ENCODE data around the gene MEGF6. TPM values are rescaled to one million over a fixed set of nuclear protein-coding genes. Genes with fewer than 3 reads are reported as not detected.

The MEGF6 gene
- total RNA-seq, 3 donors from 2014 or later = 19.3 to 32.1 (median 24.2) TPM

DNA sequence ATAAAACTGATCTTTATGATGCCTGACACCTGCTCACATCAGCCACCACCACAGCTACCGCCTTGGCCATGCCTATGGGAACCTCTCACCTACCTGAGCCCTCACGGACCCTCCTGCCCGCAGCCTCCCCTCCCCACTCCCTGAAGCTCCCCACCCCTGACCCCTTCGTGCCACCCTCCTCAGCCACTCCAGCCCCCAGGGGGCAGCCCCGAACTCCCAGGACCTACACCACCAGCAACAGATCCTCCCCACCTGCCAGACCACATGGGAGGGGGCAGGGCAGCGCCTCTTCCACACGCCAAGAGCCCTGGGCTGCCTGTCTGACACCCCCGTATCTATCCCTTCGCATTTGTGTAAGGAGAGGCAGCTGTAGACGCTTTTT, 171.0 kb downstream of the MEGF6 start:
- H3K4me3 ChIP-seq = no peak overlapping the region
- H3K27ac ChIP-seq = no peak overlapping the region
- TF ChIP-seq, protein P1, sequence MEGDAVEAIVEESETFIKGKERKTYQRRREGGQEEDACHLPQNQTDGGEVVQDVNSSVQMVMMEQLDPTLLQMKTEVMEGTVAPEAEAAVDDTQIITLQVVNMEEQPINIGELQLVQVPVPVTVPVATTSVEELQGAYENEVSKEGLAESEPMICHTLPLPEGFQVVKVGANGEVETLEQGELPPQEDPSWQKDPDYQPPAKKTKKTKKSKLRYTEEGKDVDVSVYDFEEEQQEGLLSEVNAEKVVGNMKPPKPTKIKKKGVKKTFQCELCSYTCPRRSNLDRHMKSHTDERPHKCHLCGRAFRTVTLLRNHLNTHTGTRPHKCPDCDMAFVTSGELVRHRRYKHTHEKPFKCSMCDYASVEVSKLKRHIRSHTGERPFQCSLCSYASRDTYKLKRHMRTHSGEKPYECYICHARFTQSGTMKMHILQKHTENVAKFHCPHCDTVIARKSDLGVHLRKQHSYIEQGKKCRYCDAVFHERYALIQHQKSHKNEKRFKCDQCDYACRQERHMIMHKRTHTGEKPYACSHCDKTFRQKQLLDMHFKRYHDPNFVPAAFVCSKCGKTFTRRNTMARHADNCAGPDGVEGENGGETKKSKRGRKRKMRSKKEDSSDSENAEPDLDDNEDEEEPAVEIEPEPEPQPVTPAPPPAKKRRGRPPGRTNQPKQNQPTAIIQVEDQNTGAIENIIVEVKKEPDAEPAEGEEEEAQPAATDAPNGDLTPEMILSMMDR (IDR thresholded peaks at IDR 0.05) = no peak
- no peak for TF ChIP-seq POLR2AphosphoS5 (IDR thresholded peaks at IDR 0.05)
- H3K9me3 ChIP-seq = no peaks in the 10 kb centered on the region
- no peak for DNase-seq (ENCODE audit: low spot score in 2 of 2)
- no peaks in the 10 kb centered on the region for H3K4me1 ChIP-seq
- intact Hi-C loops (cut with DNase I; ENCODE audit: low total_unique reads) = no loop called here
- H3K27me3 ChIP-seq = peaks cover 0 to 66% of the 10 kb centered on the region in 2 donors
- no peaks in the 10 kb centered on the region for H3K36me3 ChIP-seq

Other genes with a start within 250 kb of the MEGF6 start
- gene ARHGEF16, start 156.8 kb downstream of the MEGF6 start, total RNA-seq = 10 to 100 TPM in 2 of 3 donors, under 1 TPM in 1; 0.80 to 16.2 (median 15.1) TPM
- gene TPRG1L, start 13.5 kb upstream of the MEGF6 start, total RNA-seq = 10 to 100 TPM; 32.4 to 56.8 (median 34.5) TPM
- gene WRAP73, start 38.6 kb upstream of the MEGF6 start, total RNA-seq = 10 to 100 TPM; 19.3 to 23.6 (median 20.2) TPM
- 1 to 10 TPM in 1 of 3 donors, under 1 TPM in 1, not detected in 1; 0.66 to 1.0 TPM for gene TP73, start 41.0 kb upstream of the MEGF6 start, total RNA-seq
- not detected for gene CCDC27, start 140.9 kb upstream of the MEGF6 start, total RNA-seq
- 1 to 10 TPM; 1.3 to 4.7 (median 4.6) TPM for gene SMIM1, start 161.2 kb upstream of the MEGF6 start, total RNA-seq
- 10 to 100 TPM; 31.5 to 34.2 (median 34.2) TPM for gene LRRC47, start 185.0 kb upstream of the MEGF6 start, total RNA-seq
- gene CEP104, start 245.7 kb upstream of the MEGF6 start, total RNA-seq = 10 to 100 TPM; 24.0 to 33.8 (median 30.5) TPM
- 10 to 100 TPM in 2 of 3 donors, 1 to 10 TPM in 1; 9.1 to 14.4 (median 11.3) TPM for gene DFFB, start 246.0 kb upstream of the MEGF6 start, total RNA-seq